GM23338 (cell line): ENCODE data around the gene RASL12.

Experiments
- EZH2 ChIP-seq: fragments of 200-600 bp; sonication (generic); IDR thresholded peaks from one replicate; pipeline ENCODE4 v1.8.0; 2017; ENCODE audit warnings: antibody characterized with exemption, mild to moderate bottlenecking, low read depth; ENCODE audit not compliant: unreplicated experiment
- EZH2phosphoT487 ChIP-seq: fragments of 200-600 bp; sonication (generic); IDR thresholded peaks from one replicate; pipeline ENCODE4 v1.8.1; 2018; ENCODE audit warnings: antibody characterized with exemption; ENCODE audit not compliant: unreplicated experiment
- JUNB ChIP-seq: IDR thresholded peaks from one replicate; pipeline ENCODE4 v1.6.1; 2016; ENCODE audit warnings: antibody characterized with exemption; ENCODE audit not compliant: unreplicated experiment
- NANOG ChIP-seq: IDR thresholded peaks from 2 replicates; pipeline ENCODE4 v1.6.1; 2016; ENCODE audit warnings: antibody characterized with exemption, borderline replicate concordance
- POLR2AphosphoS5 ChIP-seq: IDR thresholded peaks from 2 replicates; pipeline ENCODE4 v1.6.1; 2016; ENCODE audit warnings: antibody characterized with exemption, low read depth
- TF ChIP-seq, protein P1 (sequence below), 2 experiments: fragments of 200-600 bp in 1 of 2; sonication (generic) in 1 of 2; conservative IDR thresholded peaks; 2 replicates each; pipeline versions ENCODE4 v1.5.1 to v1.6.1; 2016 to 2017; ENCODE audit warnings: antibody characterized with exemption in 2 of 2, low read depth in 2 of 2, mild to moderate bottlenecking in 2 of 2, moderate library complexity in 1 of 2

- TF ChIP-seq, protein P1, sequence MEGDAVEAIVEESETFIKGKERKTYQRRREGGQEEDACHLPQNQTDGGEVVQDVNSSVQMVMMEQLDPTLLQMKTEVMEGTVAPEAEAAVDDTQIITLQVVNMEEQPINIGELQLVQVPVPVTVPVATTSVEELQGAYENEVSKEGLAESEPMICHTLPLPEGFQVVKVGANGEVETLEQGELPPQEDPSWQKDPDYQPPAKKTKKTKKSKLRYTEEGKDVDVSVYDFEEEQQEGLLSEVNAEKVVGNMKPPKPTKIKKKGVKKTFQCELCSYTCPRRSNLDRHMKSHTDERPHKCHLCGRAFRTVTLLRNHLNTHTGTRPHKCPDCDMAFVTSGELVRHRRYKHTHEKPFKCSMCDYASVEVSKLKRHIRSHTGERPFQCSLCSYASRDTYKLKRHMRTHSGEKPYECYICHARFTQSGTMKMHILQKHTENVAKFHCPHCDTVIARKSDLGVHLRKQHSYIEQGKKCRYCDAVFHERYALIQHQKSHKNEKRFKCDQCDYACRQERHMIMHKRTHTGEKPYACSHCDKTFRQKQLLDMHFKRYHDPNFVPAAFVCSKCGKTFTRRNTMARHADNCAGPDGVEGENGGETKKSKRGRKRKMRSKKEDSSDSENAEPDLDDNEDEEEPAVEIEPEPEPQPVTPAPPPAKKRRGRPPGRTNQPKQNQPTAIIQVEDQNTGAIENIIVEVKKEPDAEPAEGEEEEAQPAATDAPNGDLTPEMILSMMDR (conservative IDR thresholded peaks at IDR 0.05; ENCODE audit: low read depth in 2 of 2), result no peak
- TF ChIP-seq JUNB (no peak), POLR2AphosphoS5 (no peak), NANOG (no peak), EZH2phosphoT487 (no peak), EZH2 (no peak)
Measured at GRCh38 chr15:65020419-65020818, 47.4 kb downstream of the RASL12 start.
